NCI-H510A (cell line): ENCODE results near the gene FOXP4.

Experiments
- DNase-seq: peaks from one replicate; lab custom pipeline; 2025; lab: John Stamatoyannopoulos, UW

Gene FOXP4

GRCh38 chr6:41646026-41646795 lies 100.0 kb downstream of the FOXP4 start:
- DNase-seq = no peak

DNA sequence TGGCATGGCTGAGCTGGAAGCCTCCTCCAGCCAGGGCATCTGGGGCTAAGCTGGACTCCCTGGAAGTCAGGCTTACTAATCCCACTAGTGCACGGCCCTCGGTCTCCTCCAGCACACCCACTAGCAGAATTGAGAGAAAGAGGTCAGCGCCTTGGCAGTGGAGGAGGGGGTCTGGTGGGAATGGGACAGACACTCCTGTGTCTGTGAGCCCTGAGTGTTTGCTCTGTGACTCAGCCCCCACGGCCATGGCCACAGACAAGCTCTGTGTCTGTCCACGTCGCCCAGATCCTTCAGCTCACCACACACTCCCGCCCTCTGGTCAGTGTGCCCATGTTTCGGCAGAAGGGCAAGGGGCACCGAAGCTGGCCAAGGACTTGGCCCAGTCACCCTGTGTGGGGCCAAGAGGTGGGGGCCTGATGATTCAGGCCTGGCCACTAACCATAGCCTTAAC lies 100.9 kb downstream of the FOXP4 start:
- DNase-seq = no peak

DNA sequence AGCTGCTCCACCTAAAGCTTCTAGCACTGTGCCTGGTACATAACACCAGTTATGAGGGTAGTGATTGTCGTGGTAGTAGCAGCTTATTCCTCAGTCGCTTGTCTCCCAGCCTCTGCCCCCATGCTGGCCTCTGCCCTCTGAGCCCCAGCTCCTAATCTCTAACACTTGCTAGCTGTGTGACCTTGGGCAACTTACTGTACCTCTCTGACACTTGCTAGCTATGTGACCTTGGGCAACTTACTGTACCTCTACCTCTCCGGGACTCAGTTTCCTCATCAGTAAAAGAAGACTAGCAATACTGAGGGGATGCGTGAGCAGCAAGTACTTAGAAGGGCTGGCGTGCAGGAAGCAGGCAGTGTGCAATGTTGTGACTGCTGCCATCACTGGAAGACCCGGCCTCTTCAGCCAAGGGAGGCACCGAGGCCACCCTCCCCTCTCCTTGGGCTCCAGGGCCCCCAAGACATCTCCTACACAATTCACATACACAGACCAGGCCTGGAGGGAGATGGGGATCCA lies 101.9 kb downstream of the FOXP4 start:
- no peak for DNase-seq

DNA sequence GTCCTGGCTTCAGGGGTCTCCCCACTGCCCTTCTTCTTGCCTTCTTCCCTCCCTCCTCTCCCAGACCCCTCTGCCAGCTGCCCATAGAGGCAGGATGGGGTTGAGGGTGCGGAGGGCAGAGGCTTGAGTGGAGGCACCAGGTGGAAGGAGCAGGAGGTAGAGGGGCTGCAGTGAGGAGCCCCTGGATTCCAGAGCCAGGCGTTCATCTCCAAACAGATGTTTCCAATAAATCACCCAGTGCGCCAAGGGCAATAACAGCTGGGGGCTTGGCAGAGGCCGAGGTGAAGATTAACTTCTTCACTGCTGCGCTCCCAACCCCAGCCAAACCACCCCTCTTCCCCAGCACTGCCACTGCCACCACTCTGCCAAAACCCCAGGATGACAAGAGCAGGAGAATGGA lies 102.7 kb downstream of the FOXP4 start:
- no peak for DNase-seq

- no peak for DNase-seq
Observed at GRCh38 chr6:41649596-41649995, 103.4 kb downstream of the FOXP4 start.

DNA sequence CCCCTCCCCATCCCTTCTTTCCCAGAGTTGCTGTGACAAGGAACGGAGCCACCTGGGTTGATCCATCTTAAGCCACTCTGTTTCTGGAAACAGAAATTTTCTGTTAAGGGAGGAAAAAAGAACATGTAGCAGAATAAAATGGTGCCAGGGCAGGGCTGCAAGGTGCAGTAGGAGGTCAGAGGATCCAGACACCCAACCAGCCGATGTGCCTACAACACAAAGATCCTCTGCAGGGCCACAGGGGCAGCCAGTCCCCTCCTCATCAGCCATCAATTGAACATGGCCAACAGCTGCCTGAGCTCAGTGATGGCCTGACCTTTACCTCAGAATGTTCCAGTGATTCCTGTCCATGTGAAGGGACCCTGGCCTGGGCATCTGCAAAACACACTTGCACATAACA lies 103.9 kb downstream of the FOXP4 start:
- DNase-seq = no peak

- DNase-seq = no peak
Observed at GRCh38 chr6:41651246-41651961, 105.2 kb downstream of the FOXP4 start.
